GM19328 (cell line): ENCODE results near the gene RAB3B.
"Not testable (repeated sequence)": the region's sequence is repeated elsewhere in the genome, so short reads cannot be mapped to it uniquely, and the experiment has no call there.

Source experiments
- ATAC-seq: cut with Tn5 transposase; IDR thresholded peaks from one replicate; pipeline ENCODE4 v1.9.1; 2021; ENCODE audit warnings: mild to moderate bottlenecking, moderate library complexity; ENCODE audit not compliant: unreplicated experiment

RAB3B gene, protein sequence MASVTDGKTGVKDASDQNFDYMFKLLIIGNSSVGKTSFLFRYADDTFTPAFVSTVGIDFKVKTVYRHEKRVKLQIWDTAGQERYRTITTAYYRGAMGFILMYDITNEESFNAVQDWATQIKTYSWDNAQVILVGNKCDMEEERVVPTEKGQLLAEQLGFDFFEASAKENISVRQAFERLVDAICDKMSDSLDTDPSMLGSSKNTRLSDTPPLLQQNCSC

DNA sequence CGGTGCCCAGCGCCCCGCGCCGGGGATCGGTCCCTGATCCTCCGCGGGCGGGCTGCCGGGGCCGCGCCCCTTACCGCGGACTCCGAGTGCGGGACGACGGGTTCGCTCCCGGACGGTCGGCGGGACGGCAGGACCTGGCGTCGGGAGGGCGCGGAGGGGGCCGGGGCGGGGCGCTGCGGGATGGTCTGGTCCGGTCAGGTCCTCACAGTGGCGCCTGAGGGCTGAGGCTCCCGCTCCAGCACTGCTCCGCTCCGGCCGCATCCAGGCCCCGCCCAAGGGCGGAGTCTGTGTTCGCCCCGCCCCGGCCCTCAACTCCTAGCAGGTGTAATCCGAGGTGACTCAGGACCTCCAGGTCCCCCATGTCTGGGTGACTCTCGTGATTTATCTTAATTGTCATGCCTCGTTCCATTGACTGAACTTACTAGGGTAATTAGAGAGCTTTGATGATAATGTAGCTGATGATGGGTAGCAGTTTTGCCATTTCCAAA, at the start of gene RAB3B:
RAB3B (minus strand) TSS at position 223 of the 488 bp plus-strand sequence. CDS start 13,583 bp downstream, outside the sequence.
- ATAC-seq, result peak; percentile 67

DNA sequence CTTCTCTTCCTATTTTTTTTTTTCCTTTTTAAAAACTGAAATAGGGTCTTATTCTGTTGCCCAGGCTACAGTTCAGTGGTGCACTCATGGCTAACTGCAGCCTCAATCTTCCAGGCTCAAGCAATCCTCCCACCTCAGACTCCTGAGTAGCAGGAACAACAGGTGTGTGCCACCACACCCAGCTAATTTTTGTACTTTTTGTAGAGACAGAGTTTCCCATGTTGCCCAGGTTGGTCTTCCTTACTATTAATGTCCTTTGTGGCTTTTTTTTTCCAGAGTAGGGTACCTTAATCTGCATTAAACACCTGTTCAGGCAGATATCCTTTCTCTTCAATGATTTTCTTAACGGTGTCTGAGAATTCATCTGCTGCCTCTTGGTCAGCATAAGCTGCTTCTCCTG, 47.4 kb upstream of the RAB3B start:
- no peak for ATAC-seq

DNA sequence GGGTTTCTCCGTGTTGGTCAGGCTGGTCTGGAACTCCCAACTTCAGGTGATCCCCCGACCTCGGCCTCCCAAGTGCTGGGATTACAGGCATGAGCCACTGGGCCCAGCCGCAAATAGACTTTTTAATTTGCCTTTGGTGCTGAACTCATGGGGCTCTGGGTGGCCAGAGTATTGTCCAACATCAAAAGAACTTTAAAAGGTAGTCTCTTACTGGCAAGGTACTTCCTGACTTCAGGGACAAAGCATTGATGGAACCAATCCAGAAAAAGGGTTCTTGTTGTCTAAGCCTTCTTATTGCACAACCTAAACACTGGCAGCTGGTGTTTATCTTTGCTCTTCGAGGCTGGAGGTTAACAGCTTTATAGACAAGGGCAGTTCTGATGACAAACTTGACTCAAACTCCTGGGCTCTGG, 46.9 kb upstream of the RAB3B start:
- ATAC-seq, result no peak

DNA sequence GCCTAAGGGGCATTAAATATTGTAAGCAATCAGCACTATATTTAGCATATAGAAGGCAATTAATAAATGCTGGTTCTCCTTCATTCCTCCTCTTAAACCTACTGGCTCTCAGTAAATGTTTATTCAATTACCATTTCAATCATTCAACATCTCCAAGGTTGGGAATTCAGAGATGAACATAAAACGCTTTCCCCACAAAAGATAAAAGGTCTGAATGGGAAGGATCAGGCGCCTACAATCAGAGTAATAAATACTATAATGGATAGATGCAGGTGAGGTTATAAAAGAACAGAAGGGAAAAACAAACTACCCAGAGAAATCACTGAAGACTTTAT, 43.5 kb upstream of the RAB3B start:
- no peak for ATAC-seq

DNA sequence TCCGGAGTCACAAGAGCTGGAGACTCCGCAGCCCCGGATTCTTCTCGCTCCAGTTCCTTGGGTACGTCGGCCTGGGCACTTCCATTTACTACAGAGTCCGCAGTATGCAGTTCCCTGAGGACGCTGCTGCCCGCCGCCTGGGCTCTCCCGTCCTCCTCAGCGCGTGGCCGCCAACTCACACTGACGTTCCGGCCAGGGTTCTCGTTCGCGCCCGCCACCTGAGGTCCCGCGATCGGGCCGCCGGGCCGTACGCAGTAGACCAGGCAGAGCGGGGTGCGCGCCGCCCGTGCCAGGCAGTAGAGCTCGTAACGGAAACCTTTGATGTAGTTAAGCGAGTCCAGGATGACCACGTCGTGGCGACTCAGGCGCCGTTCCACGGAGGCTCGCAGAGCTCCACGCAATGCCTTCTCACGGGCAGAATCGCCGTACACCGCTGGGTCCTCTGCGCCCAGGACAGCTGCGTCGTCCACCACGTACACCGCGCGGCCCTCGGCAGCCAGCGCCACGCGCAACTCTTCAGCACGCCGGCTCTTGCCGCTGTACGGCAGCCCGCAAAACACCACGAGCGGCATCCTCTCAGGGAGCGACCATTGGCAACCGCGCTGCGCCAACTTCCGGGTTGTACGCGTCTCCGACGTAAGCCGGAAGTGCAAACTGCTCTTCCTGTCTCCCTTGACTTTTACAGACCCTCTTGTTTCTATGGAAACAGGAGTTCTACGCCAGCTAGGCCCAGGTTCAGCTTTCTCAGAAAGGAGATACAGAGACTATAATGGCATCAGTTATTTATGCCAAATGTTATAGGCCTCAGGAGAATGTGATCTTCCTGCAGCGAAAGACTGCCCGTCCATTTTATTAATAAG, 42.9 kb upstream of the RAB3B start, which contains the start of gene KTI12:
KTI12 (minus strand) TSS at position 621 of the 860 bp plus-strand sequence; CDS start at position 572, 49 bp downstream.
- peak; percentile 81 for ATAC-seq

DNA sequence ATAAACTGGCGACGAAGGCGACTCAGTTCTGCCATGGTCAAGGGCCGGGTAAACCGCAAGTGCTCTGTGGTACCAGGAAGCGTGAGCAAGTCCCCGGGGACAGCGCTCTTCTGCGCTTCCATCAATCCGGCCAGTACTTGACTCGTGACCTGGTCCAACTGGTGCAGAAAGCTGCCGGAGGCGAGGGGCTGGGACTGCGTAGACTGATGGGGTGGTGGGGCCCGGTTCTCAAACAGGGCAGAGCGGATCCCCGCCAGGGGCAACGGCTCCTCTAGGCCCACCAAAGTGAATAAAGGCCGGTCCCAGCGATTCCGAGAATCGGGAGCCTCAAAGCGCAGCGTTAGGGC, 42.3 kb upstream of the RAB3B start:
- no peak for ATAC-seq

DNA sequence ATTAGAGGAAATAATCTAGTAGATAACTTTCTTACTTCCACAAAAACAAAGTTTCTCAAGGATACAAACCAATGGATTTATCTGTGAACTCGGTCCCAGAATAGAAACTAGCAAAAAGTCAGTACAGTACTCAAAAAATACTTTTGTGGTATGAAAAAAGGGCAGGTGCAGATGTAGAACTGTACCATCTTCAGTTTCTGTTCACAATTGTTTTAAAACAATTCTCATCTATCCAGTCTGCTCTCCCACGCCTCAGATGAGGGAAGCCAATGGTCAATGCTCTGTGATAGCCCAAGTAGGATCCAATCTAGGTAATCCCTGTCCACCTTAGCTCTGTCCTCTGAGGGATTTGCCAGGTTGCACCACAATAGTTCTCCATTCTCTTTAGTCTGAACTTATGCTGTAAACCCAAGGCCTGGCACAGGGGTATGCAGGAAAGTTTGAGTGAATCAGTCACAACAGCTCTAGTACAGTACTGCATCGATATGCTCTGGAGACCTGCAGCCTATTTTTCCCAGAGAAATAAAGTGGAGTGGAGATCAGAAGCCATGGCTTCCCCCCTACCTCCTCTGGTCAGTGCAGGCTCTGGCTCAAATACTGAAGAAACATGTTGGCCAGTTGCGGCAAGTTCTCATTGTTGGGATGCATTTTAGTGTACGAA, 41.8 kb upstream of the RAB3B start:
- ATAC-seq, result no peak

DNA sequence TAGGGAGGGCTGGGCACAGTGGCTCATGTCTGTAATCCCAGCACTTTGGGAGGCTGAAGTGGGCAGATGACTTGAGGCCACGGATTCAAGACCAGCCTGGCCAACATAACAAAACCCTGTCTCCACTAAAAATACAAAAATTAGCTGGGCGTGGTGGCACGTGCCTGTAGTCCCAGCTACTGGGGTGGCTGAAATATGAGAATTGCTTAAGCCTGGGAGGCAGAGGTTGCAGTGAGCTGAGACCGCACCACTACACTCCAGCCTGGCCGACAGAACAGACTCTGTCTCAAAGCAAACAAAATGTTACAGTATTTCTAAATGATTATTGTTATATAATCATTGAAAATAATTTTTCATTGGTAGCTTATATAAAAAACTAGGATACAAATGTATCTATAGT, 38.3 kb upstream of the RAB3B start:
- not testable (repeated sequence) for ATAC-seq

DNA sequence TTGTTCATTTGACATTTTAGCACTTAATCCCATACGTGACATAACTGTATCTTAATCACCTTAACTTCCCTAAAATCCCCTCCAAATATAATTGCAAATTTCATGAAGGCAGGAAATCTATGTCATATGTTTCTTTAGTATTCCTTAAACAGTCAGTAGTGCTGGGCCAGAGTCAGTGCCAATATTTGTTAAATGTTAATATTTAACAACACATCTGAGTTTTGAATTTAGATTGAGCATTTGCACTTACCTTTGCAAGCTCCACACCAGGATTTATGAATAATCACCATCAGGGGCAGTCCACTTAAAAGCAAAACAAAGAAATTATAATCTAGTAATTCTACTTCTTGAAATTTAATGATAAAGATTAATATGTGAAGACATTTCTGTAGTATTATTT, 37.8 kb upstream of the RAB3B start:
- no peak for ATAC-seq

DNA sequence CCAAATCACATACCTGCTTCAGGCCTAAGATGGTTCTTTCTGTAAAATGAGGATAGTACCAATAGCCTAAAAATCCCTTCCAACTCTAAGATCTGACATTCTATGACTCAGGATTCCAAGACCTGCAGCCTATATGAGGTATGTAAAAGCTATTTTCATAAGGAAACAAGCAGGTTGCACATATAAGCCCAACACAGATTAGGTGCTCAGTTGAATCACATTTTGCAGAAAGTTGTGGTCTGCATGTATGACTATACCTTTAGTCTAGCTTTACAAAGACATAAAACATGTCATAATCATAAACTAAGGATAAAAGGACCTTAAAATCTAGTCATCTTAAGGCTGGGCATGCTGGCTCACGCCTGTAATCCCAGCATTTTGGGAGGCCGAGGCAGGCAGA, 35.8 kb upstream of the RAB3B start:
- no peak for ATAC-seq

DNA sequence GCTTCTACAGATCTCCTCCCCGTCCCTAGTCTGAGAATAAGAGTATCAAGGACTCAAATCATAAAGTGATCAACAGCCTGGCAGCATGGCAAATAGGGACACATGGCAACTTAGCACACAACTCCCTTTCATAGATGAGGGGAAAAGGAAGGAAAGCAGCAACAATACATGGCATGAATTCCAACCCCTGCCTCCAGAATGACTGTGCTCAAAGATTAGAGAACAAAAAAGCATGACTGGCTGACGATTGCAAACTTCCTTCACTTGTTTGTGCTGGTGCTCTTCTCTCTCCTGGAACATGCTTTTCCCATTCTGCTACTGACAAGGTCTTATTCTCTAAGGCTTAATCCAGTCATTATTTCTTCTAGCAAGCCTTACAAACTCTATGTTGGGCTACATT, 31.6 kb upstream of the RAB3B start:
- ATAC-seq, result no peak

DNA sequence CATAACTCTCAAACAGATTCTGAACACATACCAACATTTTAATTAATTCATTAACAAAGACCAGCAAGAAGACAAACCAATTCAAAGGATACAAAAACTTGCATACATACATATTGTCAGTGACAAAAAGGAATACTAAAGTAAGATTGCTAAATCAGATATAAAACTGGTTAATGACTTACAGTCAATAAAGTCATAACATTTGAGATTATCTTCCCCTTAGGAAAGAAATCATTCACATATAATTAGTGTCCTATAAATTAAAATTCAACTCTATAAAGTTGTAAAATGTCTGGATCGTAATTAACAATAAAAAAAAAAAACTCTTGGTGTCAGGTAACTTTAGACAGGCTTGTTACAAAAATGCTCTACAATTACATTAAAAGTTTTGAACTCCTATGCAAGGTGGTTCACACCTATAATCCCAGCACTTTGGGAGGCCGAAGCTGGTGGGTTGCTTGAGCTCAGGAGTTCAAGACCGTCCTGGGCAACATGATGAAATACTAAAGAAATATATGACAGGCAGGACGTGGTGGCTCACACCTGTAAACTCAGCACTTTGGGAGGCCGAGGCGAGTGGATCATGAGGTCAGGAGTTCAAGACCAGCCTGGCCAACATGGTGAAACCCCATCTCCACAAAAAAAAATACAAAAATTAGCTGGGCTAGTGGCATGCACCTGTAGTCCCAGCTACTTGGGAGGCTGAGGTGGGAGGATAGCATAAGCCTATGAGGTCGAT, 17.7 kb upstream of the RAB3B start:
- no peak for ATAC-seq

DNA sequence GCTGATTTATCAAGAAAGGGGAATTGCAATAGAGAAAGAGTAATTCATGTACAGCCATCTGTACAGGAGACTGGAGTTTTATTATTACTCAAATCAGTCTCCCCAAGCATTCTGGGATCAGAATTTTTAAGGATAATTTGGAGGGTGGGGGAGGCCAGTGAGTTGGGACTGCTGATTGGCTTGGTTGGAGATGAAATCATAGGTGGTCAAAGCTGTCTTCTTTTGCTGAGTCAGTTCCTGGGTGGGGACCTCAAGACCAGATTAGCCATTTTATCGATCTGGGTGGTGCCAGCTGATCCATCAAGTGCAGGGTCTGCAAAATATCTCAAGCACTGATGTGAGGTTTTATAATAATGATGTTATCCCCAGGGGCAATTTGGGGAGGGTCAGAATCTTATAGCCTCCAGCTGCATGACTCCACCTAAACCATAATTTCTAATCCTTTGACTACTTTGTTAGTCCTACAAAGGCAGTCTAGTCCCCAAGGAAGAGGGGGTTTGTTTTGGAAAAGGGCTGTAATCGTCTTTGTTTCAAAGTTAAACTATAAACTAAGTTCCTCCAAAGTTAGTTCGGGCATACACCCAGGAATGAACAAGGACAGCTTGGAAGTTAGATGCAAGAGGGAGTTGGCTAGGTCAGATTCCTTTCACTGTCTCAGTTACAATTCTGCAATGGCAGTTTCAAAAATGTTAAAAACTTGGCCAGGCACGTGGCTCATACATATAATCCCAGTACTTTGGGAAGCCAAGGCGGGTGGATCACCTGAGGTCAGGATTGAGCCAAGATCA, 16.9 kb upstream of the RAB3B start:
- ATAC-seq, result no peak

DNA sequence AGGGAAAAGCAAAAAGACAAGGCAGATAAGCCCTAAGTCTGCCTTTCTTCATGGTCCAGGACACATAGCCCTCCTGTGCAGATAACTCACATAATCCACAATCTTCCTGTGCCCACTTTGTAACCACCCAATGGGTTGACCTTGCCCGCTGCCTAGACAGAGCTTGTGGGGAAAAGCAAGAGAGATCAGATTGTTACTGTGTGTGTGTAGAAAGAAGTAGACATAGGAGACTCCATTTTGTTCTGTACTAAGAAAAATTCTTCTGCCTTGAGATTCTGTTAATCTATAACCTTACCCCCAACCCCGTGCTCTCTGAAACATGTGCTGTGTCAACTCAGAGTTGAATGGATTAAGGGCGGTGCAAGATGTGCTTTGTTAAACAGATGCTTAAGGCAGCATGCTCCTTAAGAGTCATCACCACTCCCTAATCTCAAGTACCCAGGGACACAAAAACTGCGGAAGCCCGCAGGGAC, 15.6 kb upstream of the RAB3B start:
- ATAC-seq, result not testable (repeated sequence)

DNA sequence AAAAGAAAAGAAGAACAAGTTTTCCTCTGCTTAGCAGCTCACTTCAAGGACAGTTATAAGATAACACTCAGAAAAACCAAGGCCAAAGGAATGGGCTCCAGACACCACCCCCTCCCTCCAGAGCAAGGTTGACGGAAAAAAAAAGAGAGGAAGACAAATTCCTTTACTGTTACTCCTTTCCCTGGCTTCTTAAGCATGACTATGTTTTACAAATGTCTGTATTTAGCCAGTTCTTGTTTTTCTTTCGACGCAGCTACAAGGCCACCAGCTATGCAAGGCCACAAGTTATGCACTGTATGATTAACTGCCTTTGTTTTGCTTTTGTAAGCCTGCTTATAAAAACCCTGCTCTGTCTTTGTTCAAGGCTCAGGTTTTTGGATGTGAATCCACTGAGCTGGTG, 15.0 kb upstream of the RAB3B start:
- not testable (repeated sequence) for ATAC-seq

DNA sequence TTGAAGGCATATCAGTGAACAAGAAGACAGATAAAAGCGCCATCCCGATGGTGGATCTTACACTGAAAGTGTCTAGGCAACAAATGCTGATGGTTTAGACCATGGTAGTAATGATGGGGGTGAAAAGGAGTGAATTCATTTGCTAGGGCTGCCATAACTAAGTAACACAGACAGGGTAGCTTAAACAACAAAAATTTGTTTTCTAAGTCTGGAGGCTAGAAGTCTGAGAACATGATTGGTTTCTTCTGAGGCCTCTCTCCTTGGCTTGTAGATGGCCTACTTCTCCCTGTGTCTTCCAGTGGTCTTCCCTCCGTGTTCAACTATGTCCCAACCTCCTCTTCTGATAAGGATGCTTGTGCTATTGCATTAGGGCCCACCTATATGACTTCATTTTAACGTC, 13.4 kb upstream of the RAB3B start:
- no peak for ATAC-seq

DNA sequence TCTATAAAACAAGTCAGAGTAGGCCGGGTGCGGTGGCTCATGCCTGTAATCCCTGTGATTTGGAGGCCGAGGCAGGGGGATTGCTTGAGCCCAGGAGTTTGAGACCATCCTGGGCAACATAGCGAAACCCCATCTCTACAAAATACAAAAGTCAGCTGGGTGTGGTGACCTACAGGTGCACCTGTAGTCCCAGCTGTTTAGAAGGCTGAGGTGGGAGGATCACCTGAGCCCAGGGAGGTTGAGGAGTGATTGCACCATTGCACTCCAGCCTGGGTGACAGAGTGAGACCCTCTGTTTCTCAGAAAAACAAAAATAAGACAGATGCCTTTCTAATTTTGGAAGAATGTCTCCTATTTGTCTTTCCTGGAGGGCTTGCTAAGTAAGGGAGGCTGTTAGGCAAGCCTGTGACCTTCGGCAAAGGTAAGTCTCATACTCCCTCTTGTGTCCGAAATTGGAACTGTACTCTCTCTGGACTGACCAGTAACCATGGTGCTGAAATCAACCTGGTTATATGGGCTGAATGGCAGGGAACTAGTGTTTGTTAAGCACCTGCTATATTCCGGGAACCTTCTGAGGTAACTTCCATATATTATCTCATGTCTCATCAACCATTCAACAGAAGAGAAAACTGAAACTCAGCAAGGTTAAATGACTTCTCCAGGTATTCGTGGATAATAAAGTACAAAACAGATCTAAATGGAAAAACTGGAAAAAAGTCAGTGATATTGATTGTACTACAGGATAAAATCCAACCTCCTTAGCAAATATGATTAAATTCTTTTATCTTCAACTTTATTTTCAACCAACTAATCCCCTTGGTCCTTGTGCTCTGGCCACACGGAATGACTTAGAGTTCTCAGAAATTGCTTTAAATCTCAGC, 11.8 kb upstream of the RAB3B start:
- ATAC-seq, result peak; percentile 67

DNA sequence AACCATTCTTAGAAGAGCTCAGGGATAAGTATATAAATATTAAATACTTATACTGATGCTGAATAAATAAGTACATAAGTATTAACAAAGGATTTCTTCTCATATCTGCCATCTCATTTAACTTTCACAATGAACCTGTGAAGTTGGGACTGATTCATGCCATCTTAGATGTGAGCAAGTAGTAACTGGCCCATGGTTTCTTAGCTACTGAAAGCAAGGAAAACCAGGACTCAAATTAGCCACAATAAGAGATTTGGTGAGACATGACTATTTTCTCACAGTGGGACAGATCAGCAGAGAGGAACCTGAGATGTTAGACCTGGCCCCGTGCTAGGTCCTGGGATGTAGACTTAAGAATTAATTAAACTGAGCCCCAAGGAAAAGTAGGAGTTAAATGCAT, 8.2 kb upstream of the RAB3B start:
- no peak for ATAC-seq

DNA sequence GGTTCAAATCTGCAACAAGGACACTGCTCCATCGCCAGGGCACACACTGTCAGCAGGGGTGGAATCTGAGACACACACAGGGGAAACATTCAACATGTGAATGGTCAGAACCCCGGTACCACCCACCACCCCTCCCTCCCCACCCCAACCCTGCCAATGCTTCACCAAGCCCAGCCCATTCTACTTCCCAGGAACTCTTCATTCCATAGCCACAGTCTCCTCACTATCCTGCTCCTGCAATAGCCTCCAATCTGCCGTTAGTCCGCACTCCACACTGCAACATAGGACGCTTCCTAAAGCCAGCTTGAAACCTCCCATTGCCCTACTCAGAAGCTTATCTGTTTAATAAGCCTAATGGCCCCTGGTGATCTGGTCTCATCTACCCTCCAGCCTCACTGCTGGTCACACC, 7.5 kb upstream of the RAB3B start:
- no peak for ATAC-seq
